SK-N-SH (cell line): ENCODE measurements around the gene CHL1. TPM values are rescaled to one million over a fixed set of nuclear protein-coding genes. Genes with fewer than 3 reads are reported as not detected.

ENCODE experiments used
- CTCF ChIA-PET: fragments of 300-600, 350-600 bp; formaldehyde crosslinking; extraction: SDS; loops from one replicate; lab custom pipeline; 2021; lab: Yijun Ruan, JAX
- POLR2A ChIA-PET: fragments of 350-600 bp; sonication (Branson Sonifier 250); formaldehyde crosslinking; extraction: SDS; loops from one replicate; lab custom pipeline; 2020; ENCODE audit warnings: antibody characterized with exemption, inconsistent platforms; lab: Yijun Ruan, JAX
- DNase-seq: peaks from one replicate; pipeline ENCODE4 v3.0.0; 2012
- H2AFZ ChIP-seq: fragments of 200-600 bp; sonication (generic); 2 replicates; pipeline ENCODE4 v1.8.1; 2016; ENCODE audit warnings: antibody characterized with exemption, mild to moderate bottlenecking, low read depth
- H3F3A ChIP-seq: fragments of 200-600 bp; sonication (generic); replicated peaks from 2 replicates; pipeline ENCODE3; 2016; ENCODE audit warnings: antibody characterized with exemption, mild to moderate bottlenecking; ENCODE audit not compliant: insufficient read depth
- H3K27ac ChIP-seq, 2 experiments: fragments of 200-500 bp in 1 of 2; fragments of 200-600 bp in 1 of 2; sonication (Bioruptor generic) in 1 of 2; sonication (generic), shearing (Covaris generic) in 1 of 2; 2 replicates each; pipeline versions ENCODE4 v1.5.1 to v1.6.1; 2014 to 2016; ENCODE audit warnings: low read depth in 2 of 2, inconsistent platforms in 1 of 2, low read length in 1 of 2, mild to moderate bottlenecking in 1 of 2, mixed read lengths in 1 of 2
- H3K27me3 ChIP-seq: fragments of 200-600 bp; sonication (generic), shearing (Covaris generic); 2 replicates; pipeline ENCODE4 v1.6.1; 2016; ENCODE audit warnings: mixed run types; ENCODE audit not compliant: insufficient read depth
- H3K36me3 ChIP-seq, 2 experiments: fragments of 200-500 bp in 1 of 2; fragments of 200-600 bp in 1 of 2; sonication (Bioruptor generic) in 1 of 2; sonication (generic) in 1 of 2; replicated peaks in 1 of 2; 2 replicates each; pipeline versions ENCODE3 to v1.5.1; 2014 to 2016; ENCODE audit warnings: low read length in 1 of 2, mild to moderate bottlenecking in 1 of 2; ENCODE audit not compliant: insufficient read depth in 2 of 2, control insufficient read depth in 1 of 2
- H3K4me1 ChIP-seq, 2 experiments: fragments of 200-500 bp in 1 of 2; fragments of 200-600 bp in 1 of 2; sonication (Bioruptor generic) in 1 of 2; sonication (generic), shearing (Covaris generic) in 1 of 2; 2 replicates each; pipeline versions ENCODE4 v1.5.1 to v1.6.1; 2014 to 2016; ENCODE audit warnings: low read depth in 1 of 2, low read length in 1 of 2, mixed run types in 1 of 2; ENCODE audit not compliant: insufficient read depth in 2 of 2, control insufficient read depth in 1 of 2
- H3K4me2 ChIP-seq: fragments of 200-600 bp; sonication (generic), shearing (Covaris generic); 2 replicates; pipeline ENCODE4 v1.6.1; 2017; ENCODE audit warnings: mixed run types
- H3K4me3 ChIP-seq, 2 experiments: fragments of 200-500 bp in 1 of 2; fragments of 200-600 bp in 1 of 2; sonication (Bioruptor generic) in 1 of 2; sonication (generic), shearing (Covaris generic) in 1 of 2; 2 replicates each; pipeline versions ENCODE4 v1.5.1 to v1.8.1; 2014 to 2016; ENCODE audit warnings: low read depth in 2 of 2, inconsistent platforms in 1 of 2, low read length in 1 of 2, mild to moderate bottlenecking in 1 of 2, mixed read lengths in 1 of 2, moderate library complexity in 1 of 2
- H3K79me2 ChIP-seq: fragments of 200-600 bp; sonication (generic); 2 replicates; pipeline ENCODE4 v1.8.1; 2017; ENCODE audit warnings: mild to moderate bottlenecking; ENCODE audit not compliant: insufficient read depth
- H3K9ac ChIP-seq: fragments of 200-600 bp; sonication (generic); 2 replicates; pipeline ENCODE4 v1.6.1; 2017; ENCODE audit warnings: mixed run types
- H3K9me2 ChIP-seq: fragments of 200-600 bp; sonication (generic); 2 replicates; pipeline ENCODE4 v1.6.1; 2017; ENCODE audit warnings: mixed run types
- H3K9me3 ChIP-seq: fragments of 200-600 bp; sonication (generic); 2 replicates; pipeline ENCODE4 v1.6.1; 2017; ENCODE audit warnings: mixed run types, mild to moderate bottlenecking, moderate library complexity
- H4K20me1 ChIP-seq: fragments of 200-600 bp; sonication (generic); 2 replicates; pipeline ENCODE4 v1.6.1; 2017; ENCODE audit warnings: mild to moderate bottlenecking, mixed run types; ENCODE audit not compliant: insufficient read depth
- GABPA ChIP-seq: IDR thresholded peaks from 2 replicates; pipeline ENCODE4 v1.4.0; 2012; ENCODE audit warnings: low read depth, mild to moderate bottlenecking
- NRF1 ChIP-seq: IDR thresholded peaks from 2 replicates; pipeline ENCODE4 v1.6.1; 2012; ENCODE audit warnings: low read depth, mild to moderate bottlenecking, low read length
- POLR2AphosphoS5 ChIP-seq: IDR thresholded peaks from 2 replicates; pipeline ENCODE4 v1.6.1; 2012; ENCODE audit warnings: low read depth, low read length
- RXRA ChIP-seq: IDR thresholded peaks from 2 replicates; pipeline ENCODE4 v1.4.0; 2012; ENCODE audit warnings: low read depth, mild to moderate bottlenecking, borderline replicate concordance
- SMC3 ChIP-seq: IDR thresholded peaks from 2 replicates; pipeline ENCODE4 v1.6.1; 2012; ENCODE audit warnings: low read depth, low read length, improper control_type of control experiment
- TAF1 ChIP-seq: IDR thresholded peaks from 2 replicates; pipeline ENCODE4 v1.6.1; 2012; ENCODE audit warnings: low read depth, mild to moderate bottlenecking, low read length, moderate library complexity, borderline replicate concordance
- WGBS: methylation state at CpG from one replicate; pipeline ENCODE4 v1.1.6; 2017; ENCODE audit warnings: low lambda C conversion rate; 5-methylcytosine and 5-hydroxymethylcytosine counted together
- polyA plus RNA-seq, 3 experiments: library from polyadenylated mRNA; depleted of rRNA; stranded (reverse); fragments of >200 nt; gene quantifications; 2 replicates each; pipeline ENCODE4 v1.2.3, GENCODE V29; 2012
- TF ChIP-seq, protein P1 (sequence below): IDR thresholded peaks from 2 replicates; pipeline ENCODE4 v1.6.1; 2012; ENCODE audit warnings: mild to moderate bottlenecking, low read depth, low read length, moderate library complexity
- TF ChIP-seq, protein P2 (sequence below): fragments of 150-350 bp; IDR thresholded peaks from 2 replicates; pipeline ENCODE4 v1.6.1; 2017; ENCODE audit warnings: antibody characterized with exemption, low read length, low read depth, borderline replicate concordance

The CHL1 gene
- polyA plus RNA-seq, 1 of the 3 experiments (the other 2 are of a cell fraction): not detected

DNA sequence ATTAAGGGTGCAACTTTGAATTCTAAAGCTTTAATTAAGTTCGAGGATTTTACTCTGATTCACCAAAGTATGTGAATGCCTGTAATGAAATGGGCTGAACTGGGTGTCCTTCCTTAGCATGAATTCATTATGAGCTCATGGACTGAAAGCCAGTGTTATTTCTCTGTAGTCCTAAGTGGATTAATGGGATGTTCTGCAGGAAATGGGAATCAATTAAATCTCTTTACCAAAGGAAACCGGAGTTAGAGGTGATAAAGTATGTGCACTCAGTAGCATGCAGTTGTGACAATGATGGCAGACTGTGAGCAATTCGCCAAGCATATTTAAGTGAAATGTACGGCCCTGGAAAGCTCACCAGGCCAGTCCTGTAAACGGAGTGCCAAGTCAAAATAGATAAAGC is 138.7 kb downstream of the CHL1 start:
- no peak overlapping the region for H2AFZ ChIP-seq
- TF ChIP-seq NRF1 (no peak), TAF1 (no peak), SMC3 (no peak), POLR2AphosphoS5 (no peak)
- TF ChIP-seq, protein P1, sequence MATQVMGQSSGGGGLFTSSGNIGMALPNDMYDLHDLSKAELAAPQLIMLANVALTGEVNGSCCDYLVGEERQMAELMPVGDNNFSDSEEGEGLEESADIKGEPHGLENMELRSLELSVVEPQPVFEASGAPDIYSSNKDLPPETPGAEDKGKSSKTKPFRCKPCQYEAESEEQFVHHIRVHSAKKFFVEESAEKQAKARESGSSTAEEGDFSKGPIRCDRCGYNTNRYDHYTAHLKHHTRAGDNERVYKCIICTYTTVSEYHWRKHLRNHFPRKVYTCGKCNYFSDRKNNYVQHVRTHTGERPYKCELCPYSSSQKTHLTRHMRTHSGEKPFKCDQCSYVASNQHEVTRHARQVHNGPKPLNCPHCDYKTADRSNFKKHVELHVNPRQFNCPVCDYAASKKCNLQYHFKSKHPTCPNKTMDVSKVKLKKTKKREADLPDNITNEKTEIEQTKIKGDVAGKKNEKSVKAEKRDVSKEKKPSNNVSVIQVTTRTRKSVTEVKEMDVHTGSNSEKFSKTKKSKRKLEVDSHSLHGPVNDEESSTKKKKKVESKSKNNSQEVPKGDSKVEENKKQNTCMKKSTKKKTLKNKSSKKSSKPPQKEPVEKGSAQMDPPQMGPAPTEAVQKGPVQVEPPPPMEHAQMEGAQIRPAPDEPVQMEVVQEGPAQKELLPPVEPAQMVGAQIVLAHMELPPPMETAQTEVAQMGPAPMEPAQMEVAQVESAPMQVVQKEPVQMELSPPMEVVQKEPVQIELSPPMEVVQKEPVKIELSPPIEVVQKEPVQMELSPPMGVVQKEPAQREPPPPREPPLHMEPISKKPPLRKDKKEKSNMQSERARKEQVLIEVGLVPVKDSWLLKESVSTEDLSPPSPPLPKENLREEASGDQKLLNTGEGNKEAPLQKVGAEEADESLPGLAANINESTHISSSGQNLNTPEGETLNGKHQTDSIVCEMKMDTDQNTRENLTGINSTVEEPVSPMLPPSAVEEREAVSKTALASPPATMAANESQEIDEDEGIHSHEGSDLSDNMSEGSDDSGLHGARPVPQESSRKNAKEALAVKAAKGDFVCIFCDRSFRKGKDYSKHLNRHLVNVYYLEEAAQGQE: no peak
- TF ChIP-seq, all 33 proteins: peak for 0
- Histone ChIP-seq H4K20me1 (no peaks in the 10 kb centered on the region), H3K36me3 (no peaks in the 10 kb centered on the region), H3K4me3 (no peak overlapping the region), H3K4me2 (no peak overlapping the region), H3K4me1 (peaks cover 0 to 5% of the 10 kb centered on the region in 2 experiments; a peak in 2 of 4 replicates), H3K27me3 (no peaks in the 10 kb centered on the region), H3K9me3 (no peaks in the 10 kb centered on the region), H3K9me2 (no peaks in the 10 kb centered on the region; the same call in 1 of the 2 replicates), H3K79me2 (no peaks in the 10 kb centered on the region), H3K9ac (no peak overlapping the region), H3F3A (no peaks in the 10 kb centered on the region), H3K27ac (no peak overlapping the region)
- ChIA-PET POLR2A (no interaction called here), CTCF (interaction anchor here (0.9 to 2.1 kb wide), 2 partner anchors 15 to 19 kb away, joined by 3 to 5 read pairs; no protein-coding TSS in a partner anchor)
- peak; percentile 14 for DNase-seq
- 9% methylated on average over 5 of the region's 5 CpGs for WGBS

DNA sequence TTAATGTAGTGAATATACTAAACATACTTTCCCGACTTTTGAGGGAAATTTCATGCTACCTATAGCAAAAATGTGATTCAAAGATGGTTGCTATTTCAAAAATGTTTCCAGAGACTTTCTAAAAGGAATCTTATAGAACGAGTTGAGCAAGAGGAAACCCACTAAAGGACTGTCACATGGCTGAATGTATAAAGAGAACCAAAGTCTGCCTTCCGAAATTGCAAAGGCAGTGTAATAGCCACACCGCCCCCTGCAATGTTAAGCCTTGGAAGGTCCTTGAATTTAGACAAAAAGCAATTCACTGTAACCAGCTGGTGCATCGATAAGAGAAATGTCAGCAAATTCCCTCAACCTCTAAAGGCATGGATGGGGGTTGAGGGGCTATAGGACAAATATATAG is 142.8 kb downstream of the CHL1 start:
- H3K9me3 ChIP-seq: no peaks in the 10 kb centered on the region
- H3K4me2 ChIP-seq: no peak overlapping the region
- peaks cover 0 to 5% of the 10 kb centered on the region in 2 experiments; a peak in 2 of 4 replicates for H3K4me1 ChIP-seq
- no peaks in the 10 kb centered on the region for H3F3A ChIP-seq
- no peak overlapping the region for H3K9ac ChIP-seq
- no peak for DNase-seq
- H3K27me3 ChIP-seq: no peaks in the 10 kb centered on the region
- H3K27ac ChIP-seq: no peak overlapping the region
- H3K4me3 ChIP-seq: no peak overlapping the region
- no peaks in the 10 kb centered on the region for H3K36me3 ChIP-seq
- WGBS: 17% methylated on average over 5 of the region's 5 CpGs
- H3K79me2 ChIP-seq: no peaks in the 10 kb centered on the region
- CTCF ChIA-PET: interaction anchor here (2.3 kb wide), 1 partner anchor 15 kb away, joined by 9 read pairs; no protein-coding TSS in a partner anchor
- TF ChIP-seq GABPA (no peak), POLR2AphosphoS5 (no peak), RXRA (no peak)
- TF ChIP-seq, protein P2, sequence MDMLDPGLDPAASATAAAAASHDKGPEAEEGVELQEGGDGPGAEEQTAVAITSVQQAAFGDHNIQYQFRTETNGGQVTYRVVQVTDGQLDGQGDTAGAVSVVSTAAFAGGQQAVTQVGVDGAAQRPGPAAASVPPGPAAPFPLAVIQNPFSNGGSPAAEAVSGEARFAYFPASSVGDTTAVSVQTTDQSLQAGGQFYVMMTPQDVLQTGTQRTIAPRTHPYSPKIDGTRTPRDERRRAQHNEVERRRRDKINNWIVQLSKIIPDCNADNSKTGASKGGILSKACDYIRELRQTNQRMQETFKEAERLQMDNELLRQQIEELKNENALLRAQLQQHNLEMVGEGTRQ: no peak
- POLR2A ChIA-PET: no interaction called here
- H2AFZ ChIP-seq: no peak overlapping the region
- no peaks in the 10 kb centered on the region for H3K9me2 ChIP-seq
- no peaks in the 10 kb centered on the region for H4K20me1 ChIP-seq
